ENCODE results near the gene WDCP. TPM values are rescaled to one million over a fixed set of nuclear protein-coding genes. Genes with fewer than 3 reads are reported as not detected.

WDCP gene
- total and polyA plus RNA-seq, 4 donors = 2.1 to 9.1 (median 6.1) TPM

DNA sequence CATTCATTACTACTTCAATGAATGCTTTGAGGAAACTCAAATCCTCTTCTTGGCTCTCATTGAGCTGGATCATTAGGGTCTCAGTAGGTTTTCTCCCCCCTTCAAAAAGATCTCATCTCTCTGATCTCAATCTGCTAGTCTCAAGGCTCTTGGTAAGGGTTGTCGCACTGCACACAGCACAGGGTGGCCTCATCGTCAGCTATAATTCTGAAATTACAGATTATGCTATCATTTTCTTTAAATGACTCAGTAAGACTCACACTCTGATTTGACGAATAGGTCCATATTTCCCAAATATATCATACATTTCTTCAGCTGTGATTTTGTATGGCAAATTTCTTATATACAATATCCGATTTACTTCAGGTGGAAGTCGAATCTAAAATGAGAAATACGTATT is 26.6 kb upstream of the WDCP start:
- ATAC-seq (ENCODE audit: insufficient read depth, low FRiP score) (no peak), DNase-seq (no peak)
- Histone ChIP-seq H3K9me3 (ENCODE audit: control insufficient read depth in 4 of 4, insufficient read depth in 3 of 4, low read length in 3 of 4) (no peaks in the 10 kb centered on the region), H3K4me3 (no peak overlapping the region), H3K27ac (ENCODE audit: low read depth in 1 of 2, low read length in 1 of 2) (no peak overlapping the region), H3K27me3 (ENCODE audit: control insufficient read depth in 3 of 3, insufficient read depth in 3 of 3, low read length in 2 of 3) (no peaks in the 10 kb centered on the region), H3K36me3 (ENCODE audit: control insufficient read depth in 4 of 4, insufficient read depth in 4 of 4, low read length in 4 of 4) (peaks cover 0 to 17% (median 13%) of the 10 kb centered on the region in 4 donors), H3K4me1 (ENCODE audit: control insufficient read depth in 5 of 5, insufficient read depth in 5 of 5, low read length in 5 of 5) (peaks cover 0 to 18% (median 5%) of the 10 kb centered on the region in 5 donors), H3K9ac (ENCODE audit: insufficient read depth in 1 of 2, low read length in 2 of 2) (no peak overlapping the region)
- TF ChIP-seq, protein P1, sequence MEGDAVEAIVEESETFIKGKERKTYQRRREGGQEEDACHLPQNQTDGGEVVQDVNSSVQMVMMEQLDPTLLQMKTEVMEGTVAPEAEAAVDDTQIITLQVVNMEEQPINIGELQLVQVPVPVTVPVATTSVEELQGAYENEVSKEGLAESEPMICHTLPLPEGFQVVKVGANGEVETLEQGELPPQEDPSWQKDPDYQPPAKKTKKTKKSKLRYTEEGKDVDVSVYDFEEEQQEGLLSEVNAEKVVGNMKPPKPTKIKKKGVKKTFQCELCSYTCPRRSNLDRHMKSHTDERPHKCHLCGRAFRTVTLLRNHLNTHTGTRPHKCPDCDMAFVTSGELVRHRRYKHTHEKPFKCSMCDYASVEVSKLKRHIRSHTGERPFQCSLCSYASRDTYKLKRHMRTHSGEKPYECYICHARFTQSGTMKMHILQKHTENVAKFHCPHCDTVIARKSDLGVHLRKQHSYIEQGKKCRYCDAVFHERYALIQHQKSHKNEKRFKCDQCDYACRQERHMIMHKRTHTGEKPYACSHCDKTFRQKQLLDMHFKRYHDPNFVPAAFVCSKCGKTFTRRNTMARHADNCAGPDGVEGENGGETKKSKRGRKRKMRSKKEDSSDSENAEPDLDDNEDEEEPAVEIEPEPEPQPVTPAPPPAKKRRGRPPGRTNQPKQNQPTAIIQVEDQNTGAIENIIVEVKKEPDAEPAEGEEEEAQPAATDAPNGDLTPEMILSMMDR (IDR thresholded peaks at IDR 0.05; ENCODE audit: control extremely low read depth, extremely low read depth) = no peak
- WGBS, 2 donors = 91 to 94% methylated on average over 6 of the region's 6 CpGs

DNA sequence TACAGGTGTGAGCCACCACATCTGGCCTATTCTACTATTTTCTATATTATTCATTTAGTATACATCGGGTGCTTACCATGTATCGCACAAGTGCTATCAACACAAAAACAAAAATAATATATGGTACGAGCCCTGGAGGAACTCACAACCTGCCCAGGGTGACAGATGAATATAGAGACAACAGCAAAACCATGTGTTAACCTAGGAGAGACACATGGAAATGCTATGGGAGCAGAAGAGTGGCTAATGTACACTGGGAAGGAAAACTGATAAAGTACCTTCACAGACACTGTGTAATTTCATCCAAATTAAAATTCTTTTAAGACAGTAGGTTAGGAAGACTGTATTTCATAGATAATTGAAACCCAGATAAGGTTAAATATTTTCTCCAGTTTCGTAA is 25.1 kb upstream of the WDCP start:
- Histone ChIP-seq H3K9me3 (ENCODE audit: control insufficient read depth in 4 of 4, insufficient read depth in 3 of 4, low read length in 3 of 4) (no peaks in the 10 kb centered on the region), H3K36me3 (ENCODE audit: control insufficient read depth in 4 of 4, insufficient read depth in 4 of 4, low read length in 4 of 4) (peaks cover 5 to 25% (median 18%) of the 10 kb centered on the region in 4 donors), H3K27me3 (ENCODE audit: control insufficient read depth in 3 of 3, insufficient read depth in 3 of 3, low read length in 2 of 3) (no peaks in the 10 kb centered on the region), H3K4me3 (no peak overlapping the region), H3K4me1 (ENCODE audit: control insufficient read depth in 5 of 5, insufficient read depth in 5 of 5, low read length in 5 of 5) (peaks cover 0 to 11% (median 5%) of the 10 kb centered on the region in 5 donors), H3K27ac (ENCODE audit: low read depth in 1 of 2, low read length in 1 of 2) (no peak overlapping the region), H3K9ac (ENCODE audit: insufficient read depth in 1 of 2, low read length in 2 of 2) (no peak overlapping the region)
- ATAC-seq (ENCODE audit: insufficient read depth, low FRiP score) (no peak), DNase-seq (no peak)
- 84 to 90% methylated on average over 4 of the region's 4 CpGs for WGBS, 2 donors
- TF ChIP-seq, protein P1 (IDR thresholded peaks at IDR 0.05; ENCODE audit: control extremely low read depth, extremely low read depth) = no peak

DNA sequence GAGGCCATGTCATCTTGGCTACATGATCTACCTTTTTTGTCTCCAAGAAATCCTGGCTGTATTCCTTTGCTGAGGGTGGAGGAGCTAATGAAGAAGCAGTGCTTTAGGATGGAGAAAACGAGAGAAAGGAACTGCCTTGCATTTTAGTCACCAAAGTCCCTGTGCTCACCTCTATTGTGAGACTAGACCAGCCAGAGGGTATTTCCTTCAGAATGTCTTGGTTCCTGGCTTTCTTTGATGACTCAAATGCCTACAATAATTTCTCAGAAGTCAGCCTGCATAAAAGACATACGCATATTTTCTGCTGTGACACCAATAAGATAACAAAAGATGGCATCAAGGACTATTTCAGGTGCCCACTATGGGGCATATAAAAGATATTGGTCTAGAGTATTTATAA is 18.1 kb upstream of the WDCP start:
- TF ChIP-seq, protein P1 (IDR thresholded peaks at IDR 0.05; ENCODE audit: control extremely low read depth, extremely low read depth) = no peak
- ATAC-seq (ENCODE audit: insufficient read depth, low FRiP score) (no peak), DNase-seq (no peak)
- Histone ChIP-seq H3K9me3 (ENCODE audit: control insufficient read depth in 4 of 4, insufficient read depth in 3 of 4, low read length in 3 of 4) (no peaks in the 10 kb centered on the region), H3K36me3 (ENCODE audit: control insufficient read depth in 4 of 4, insufficient read depth in 4 of 4, low read length in 4 of 4) (peaks cover 10 to 20% (median 15%) of the 10 kb centered on the region in 4 donors), H3K4me1 (ENCODE audit: control insufficient read depth in 5 of 5, insufficient read depth in 5 of 5, low read length in 5 of 5) (no peaks in the 10 kb centered on the region), H3K9ac (ENCODE audit: insufficient read depth in 1 of 2, low read length in 2 of 2) (no peak overlapping the region), H3K27ac (ENCODE audit: low read depth in 1 of 2, low read length in 1 of 2) (no peak overlapping the region), H3K4me3 (no peak overlapping the region), H3K27me3 (ENCODE audit: control insufficient read depth in 3 of 3, insufficient read depth in 3 of 3, low read length in 2 of 3) (no peaks in the 10 kb centered on the region)
- WGBS, 2 donors = 86 to 88% methylated on average over 2 of the region's 2 CpGs

All from lung (tissue), 12 donors.